Muscle of arm (tissue), 12 donors: Measurements from ENCODE around the gene NPAS3. TPM values are rescaled to one million over a fixed set of nuclear protein-coding genes. Genes with fewer than 3 reads are reported as not detected.

ENCODE experiments used
- DNase-seq: peaks from one replicate; pipeline ENCODE4 v3.0.0-alpha.2; 2013
- polyA plus RNA-seq, 12 donors: library from polyadenylated mRNA; unstranded; fragments of 120-200 nt; gene quantifications; one replicate each; pipeline ENCODE4 v1.2.1, GENCODE V29; 2013; ENCODE audit not compliant: insufficient read length in 12 of 12

Gene NPAS3
- polyA plus RNA-seq, 12 donors, result 4.5 to 8.8 (median 5.7) TPM; not detected in 1

DNA sequence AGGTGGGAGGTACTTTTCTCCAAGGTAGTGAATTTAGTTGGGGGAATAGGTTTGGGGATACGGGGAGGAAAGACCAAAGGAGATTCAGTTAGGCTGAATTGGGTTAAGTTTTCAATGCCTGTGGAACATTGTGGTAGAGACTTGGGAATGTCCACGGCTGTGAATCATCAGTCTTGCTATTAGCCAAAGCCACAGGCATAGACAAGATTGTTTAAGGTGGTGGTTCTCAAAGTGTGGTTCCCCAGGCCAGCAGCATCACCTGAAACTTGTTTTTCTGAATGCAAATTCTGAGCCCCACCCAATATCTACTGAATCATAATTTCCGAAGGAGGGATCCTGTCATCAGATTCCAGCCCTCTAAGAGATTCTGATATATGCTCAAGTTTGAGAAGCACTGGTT lies 696.0 kb downstream of the NPAS3 start:
- DNase-seq, result no peak

DNA sequence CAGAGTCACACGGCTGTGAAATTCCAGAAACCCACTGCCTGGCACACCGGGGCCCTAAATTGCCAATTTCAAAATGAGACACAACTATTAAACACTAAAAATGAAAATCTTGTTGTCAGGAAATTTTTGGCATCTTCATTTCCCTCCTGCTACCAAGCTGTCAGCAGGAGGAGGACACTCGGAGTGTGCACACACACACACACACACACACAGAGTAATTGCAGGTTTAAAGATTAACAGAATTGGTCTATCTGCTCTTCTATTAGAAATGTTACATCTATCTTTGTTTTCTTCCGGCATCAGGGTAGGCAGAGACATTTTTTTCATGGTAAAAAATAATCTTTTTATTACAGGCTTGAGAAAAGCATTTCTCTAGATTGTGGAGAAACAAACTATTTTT lies 698.0 kb downstream of the NPAS3 start:
- no peak for DNase-seq

DNA sequence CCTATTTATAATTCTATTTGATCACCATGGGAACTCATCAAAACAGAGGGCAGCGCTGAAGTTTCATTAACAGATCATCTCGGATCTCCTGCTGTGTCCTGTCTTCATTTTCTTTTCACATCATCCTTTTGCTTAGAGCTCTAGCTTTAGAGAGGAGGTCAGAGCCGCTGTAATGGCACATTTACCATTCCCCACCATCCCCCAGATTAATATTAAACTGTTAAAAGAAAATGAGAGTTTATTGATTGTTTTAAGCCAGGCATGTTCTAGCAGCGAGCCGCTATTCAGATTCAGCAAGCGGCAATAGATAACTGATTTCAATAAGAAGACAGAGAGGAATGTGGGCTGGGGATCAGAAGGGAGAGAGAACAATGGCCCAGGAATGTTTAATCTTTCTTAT lies 703.4 kb downstream of the NPAS3 start:
- DNase-seq, result no peak

DNA sequence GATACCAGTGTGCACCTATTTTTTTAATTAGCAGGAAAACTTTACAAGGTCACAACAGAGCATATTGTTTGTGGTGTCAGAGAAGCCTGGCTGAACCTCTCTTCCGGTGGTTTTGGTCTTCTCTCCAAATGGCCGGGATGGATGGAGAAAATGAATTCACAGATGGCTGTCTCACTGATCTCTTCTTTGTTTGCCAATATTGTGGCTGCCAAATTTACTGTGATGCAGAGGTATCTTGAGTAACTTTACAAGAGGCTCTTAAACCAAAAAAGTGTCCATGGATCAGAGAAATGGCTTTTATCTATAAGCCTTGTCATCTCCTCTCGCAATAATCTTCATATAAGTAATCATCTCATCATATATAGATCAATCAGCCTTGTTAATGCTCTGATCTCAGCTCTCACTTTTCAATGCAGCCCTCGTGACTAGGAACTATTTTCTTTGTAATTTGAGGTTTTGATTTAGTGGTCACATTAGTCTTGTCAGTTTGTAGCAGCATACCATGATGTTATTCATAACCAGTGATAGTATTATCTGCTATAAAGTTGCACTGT lies 704.1 kb downstream of the NPAS3 start:
- no peak for DNase-seq

DNA sequence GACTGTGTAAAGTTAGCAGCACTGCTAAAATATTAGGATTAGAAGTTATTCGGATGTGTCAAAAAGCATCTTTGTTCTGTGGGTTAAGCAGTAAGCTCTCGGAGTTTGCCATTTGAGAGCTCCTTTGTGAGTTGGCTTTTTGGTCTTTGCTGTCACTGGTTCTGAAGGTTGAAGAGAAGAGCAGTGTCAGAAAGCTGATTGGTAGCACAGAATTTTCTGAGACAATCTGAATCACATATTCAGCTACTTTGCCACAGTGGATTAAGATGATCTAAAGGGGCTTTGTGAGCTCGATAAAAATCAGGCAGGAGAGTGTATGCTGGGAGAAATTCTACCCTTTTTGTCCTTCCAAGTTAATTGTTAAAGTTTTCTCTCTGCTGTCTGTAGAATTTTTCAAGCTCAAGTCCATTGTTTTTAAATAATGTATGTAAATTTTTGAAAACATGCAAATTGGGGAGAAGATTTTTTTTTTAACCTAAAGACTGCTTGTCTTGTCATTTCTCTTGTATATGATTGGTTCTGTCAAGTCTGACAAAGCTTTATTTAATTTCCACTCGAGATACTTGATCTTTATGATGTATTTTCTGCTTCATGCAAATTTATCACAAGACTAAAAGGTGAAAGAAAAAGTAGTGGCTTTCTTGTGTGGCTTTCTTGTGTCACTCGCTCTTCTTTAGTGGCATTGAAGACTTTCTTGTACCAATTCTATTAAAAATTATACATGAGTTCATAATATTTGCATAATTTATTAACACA lies 704.9 kb downstream of the NPAS3 start:
- no peak for DNase-seq

DNA sequence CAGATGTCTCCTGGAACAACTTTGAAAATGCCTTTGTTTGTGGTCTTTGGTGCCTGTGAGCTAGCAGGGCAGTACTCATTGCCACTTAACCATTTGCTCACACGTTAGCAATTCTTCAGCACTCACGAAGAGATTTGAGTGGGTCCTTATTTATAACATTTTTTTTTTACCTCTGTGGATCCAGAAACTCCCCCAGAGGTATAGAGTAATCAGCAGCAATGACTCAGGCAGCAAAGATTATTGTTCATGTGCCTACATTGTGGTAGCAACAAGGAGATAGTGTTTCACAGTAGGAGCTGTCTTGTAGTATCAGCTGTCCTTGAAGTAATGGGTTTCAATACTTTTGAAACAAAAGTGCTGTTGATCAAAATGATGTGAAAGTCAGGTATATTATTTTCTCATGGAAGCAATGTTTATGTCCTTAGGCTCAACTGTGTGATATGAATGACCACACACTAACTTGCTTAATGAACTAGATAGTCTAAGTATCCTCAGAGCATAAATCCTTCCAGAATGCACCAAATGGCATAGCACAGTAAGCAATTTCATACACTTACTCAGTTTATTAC lies 708.1 kb downstream of the NPAS3 start:
- no peak for DNase-seq

DNA sequence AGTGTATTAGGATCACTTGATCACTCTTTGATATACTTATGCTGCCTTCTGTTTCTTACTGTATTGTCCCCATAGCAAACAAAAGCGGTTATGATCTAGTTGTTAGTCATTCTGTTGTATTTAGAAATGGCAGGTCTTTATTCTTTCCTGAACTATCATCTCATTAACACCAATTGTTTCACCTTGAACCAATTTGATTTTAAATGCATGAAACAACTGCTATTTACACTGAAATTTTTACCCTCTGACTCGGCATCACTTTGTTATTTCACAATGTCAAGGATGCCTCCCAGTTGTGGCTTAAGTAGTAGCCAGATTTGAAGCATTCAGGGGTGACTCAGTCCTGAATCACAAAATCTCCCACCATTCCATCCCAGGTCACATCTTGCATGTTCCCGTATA lies 708.7 kb downstream of the NPAS3 start:
- DNase-seq, result no peak

DNA sequence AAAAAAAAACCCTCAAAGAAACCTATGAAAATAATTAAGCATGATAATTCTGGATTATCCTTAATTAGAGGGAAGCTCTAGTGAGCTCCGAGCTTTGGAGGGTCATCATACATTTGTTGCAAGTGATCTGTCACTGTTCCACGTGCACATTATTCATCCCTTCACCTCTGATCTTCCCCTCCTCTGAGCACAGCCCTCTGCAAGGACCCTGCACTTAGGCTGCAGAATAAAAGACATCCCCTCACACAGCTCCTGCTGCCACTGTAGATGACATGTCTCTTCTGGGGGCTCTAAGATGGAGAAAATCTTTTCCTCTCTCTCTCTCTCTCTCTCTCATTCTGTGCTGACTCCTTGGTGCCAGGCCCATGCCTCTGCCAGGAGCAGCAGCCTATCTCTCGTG lies 711.8 kb downstream of the NPAS3 start:
- DNase-seq, result no peak

DNA sequence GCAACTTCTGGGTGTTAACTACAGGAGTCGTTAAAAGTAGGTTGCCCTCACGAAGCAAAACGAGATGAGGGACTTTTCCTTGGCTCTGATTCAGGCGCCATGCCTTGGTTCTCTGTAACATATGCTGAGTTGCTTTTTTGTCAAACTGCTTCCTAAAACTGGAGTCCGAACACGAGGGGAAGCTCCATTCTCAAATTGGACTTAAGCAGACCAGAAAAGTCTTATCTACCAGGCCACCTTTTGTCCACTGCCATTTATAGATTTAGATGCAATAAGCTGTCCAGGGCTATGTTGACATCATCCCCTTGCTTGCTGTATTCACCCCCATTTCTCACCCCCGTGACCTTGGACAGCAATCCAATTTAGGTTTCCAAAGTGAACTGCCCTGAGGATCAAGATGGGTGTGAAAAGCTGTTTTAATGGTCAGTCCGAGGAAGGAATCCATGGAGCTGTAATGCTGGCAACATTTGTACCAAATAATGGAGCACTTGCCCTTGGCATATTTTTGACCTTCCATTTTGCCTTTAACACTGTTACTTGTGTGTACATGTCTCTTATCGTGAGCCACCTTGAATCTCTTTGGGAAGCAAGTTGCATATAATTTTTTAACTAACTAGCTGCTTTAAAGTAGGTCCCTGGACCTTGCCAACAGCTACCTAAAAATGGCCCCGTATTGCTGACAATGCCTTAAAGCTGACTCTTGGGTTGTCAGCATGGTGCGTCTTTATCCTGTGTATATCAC lies 714.1 kb downstream of the NPAS3 start:
- no peak for DNase-seq

DNA sequence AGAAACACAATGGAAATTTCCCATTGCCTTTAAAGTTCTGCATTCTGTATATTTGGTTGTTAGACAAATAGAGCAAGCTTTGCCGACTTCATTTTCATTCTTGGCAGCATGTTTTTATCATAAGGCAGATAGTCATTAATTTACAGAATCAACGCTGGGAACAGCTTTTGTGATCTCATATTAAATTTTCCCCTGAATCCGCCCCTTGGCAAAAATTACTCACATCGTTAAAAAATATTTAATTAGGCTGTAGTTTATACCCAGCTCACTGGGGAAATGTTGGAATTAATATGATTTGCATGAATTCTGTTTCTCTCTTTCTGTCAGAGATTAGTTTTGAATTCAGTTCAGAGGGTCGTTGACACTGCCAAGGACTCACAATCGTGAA lies 714.6 kb downstream of the NPAS3 start:
- no peak for DNase-seq

DNA sequence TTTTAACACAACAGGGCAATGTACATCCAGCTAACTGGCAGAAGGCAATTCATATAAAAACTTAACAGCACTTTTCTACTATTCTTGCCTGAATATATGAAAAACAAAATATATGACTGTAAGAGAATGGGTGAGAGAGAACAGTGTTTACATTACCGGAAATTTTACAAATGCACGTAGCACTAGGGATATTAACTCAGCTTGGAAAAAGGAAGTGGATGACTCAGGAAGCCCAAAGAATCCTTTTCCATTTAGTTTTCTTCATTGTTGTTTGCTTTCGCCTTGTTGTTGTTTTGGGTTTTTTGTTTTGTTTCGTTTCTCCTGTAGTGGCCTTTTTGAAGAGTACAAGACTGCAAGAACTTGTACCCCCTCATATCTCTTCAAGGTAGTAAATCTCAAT lies 716.7 kb downstream of the NPAS3 start:
- no peak for DNase-seq

DNA sequence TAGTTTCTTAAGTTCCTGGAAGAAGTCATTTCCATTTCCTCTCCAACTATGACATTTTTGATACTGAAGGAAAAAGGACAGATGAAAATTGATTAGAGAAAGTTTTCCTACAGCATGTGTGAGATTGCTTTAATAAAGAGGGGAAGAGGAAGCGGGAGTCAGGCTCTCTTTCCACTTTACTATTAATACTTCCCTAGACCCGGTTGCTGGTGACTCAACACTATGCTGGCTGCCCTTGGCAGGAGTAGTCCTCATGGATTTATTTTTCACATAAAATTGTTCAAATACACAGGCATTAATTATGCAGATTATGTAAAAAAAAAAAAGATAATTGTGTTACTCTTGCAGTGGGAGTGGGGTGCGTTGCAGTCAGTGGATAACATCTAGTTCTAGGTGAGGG lies 718.8 kb downstream of the NPAS3 start:
- DNase-seq, result no peak

DNA sequence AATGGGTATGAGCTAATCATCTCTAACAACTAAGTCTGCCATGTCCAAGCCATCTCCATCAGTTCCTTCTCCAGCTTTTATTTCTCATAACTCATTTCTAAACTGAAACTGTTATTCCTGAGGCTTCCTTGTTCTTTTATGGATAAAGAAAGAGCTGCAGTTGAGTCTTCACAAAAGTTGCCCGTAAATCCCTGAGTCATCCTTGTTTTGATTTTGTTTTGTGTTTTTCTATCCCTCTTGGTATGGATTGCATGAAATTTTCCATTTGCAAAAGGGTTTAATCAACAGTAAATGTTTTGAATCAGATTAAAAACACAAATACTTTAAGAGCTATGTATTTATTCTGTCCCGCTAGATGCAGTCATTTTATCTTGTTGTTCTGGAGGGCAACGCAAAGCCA lies 721.6 kb downstream of the NPAS3 start:
- DNase-seq, result no peak

DNA sequence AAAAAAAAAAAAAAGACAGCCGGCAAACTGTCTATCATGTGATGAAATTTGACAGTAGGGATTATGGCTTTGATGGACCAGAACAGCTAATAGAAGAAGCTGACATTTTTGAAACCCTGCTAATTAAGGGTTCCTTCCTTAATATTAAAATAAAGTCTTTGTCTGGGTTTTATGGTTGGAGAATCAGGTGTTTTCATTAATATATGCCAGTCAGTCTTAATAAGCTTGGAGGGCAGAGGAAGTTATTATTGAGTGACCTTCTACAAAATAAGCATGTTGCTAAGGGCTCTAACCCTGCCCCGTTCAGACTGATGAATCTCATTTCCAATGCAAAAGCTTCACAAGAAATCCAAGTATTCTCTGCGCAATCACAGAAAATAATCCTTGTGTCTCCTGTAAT lies 722.4 kb downstream of the NPAS3 start:
- no peak for DNase-seq

DNA sequence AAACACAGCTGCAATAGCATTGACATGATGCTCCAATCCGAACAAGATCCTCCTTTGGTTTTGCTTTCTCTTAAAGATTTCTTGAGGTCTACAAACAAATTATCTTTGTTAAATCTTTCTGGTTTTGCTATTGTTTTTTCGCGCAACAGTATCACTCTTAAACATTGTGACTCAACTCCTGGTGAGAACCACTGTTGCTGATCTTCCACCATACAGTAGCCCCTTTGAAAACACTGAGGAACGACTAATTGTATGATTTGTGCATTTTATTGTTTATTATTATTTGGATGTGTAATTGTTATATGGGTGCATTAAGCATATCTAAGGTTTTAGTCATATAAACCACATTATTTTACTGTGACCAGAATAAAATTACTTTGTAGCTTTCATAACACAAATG lies 729.4 kb downstream of the NPAS3 start:
- DNase-seq, result no peak

DNA sequence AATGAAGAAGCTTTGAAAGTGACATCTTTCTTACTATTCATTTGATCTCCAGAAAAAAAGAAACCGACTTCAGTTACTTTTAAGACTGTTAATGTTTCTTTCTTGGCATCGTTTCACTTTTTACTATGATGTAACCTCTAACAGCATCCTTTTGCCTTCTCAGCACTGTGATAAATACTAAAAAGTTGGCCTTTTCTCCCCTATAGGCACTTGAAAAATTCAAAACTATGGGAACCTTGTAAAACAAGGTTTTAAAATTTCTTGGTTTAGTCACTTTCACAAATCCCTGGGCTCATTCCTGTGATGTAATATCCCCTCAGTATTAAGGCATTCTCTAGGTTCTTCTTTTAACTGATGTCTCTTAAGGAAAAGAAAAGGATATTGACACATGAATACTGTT lies 730.4 kb downstream of the NPAS3 start:
- no peak for DNase-seq

DNA sequence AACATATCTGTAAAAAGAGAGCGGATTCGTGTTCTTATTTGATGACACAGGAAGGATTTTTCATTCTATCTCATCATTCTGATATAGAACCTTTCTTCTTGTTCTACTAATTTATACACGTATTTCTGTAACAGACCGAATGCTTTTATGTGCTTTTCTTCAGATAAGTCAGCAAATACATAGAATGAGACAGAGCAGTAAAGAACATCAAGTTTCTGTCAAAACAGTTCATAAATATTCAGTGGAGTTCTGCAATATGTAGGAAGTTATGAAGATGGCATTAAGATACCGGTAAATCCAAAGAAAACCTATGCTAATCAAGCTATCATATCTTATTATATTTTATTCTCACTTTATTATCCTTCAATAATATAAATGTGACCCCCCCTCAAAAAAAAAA lies 731.6 kb downstream of the NPAS3 start:
- no peak for DNase-seq

DNA sequence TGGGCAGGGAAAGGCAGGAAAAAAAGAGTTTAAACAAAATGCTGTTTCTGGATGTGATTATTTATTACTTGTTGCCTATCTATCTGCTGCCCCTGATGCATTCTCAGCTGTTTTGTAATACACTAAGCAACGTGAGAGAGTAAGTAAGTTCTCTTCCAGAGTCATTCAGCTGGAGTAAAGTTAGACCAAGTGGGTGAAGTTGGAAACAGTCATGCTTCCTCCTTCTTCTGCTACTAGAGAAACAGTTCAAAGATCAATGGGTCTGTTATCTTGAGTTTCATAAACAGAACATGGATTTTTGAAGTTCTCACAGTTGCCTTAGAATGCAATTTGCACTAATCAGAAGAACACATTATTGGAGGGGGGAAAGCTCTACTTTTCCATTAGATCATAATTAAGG lies 732.9 kb downstream of the NPAS3 start:
- DNase-seq, result no peak

DNA sequence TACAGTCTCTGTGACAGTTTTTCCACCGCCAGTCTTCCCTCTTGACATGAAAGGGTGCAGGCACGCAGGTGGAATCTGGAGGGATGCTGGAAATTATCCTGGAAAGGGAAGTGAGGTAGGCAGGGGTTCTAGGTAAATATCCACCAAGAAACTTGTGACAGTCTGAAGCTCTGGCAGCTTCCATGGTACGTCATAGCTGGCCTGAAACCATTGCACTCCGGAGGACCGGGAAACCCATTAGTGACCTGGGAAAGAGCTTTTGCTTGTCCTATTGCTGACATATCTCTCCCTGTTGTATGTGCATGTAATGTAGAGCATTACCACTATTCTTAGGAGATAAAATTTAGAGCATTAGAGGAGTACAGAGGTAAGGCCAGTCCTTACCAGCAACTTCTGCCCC lies 736.2 kb downstream of the NPAS3 start:
- peak; percentile 61 for DNase-seq

DNA sequence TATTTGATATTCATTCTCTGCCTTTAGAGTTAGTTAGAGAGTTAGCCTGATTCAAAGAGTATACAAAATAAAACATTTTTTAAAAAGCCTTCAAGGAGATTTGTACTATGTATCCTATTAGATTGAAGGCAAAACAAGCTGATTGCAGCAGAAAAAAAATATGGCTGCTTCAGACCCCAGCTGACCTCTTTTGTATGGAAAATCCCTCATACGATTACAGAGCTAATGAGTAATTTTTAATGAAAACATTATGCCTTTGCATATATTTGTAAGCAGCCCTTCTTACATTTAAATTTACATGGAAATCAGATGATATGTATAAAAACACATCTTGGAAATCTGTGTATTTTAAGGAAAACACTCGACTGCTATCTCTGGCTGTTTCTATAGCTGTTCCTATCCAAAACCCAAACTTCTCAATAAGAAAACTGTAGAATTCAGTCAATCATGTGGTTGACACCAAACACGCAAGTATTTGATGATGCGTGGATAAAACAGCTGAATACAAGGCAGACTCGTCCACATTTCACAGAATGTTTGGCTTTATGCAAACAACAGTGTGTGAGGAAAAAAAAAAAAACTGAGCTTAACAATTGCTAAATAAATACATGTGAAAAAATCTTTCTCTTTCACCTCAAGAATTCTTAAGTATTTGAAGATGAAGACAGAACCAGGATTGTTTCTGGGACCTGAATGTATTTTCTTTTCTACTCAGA lies 736.9 kb downstream of the NPAS3 start:
- no peak for DNase-seq

DNA sequence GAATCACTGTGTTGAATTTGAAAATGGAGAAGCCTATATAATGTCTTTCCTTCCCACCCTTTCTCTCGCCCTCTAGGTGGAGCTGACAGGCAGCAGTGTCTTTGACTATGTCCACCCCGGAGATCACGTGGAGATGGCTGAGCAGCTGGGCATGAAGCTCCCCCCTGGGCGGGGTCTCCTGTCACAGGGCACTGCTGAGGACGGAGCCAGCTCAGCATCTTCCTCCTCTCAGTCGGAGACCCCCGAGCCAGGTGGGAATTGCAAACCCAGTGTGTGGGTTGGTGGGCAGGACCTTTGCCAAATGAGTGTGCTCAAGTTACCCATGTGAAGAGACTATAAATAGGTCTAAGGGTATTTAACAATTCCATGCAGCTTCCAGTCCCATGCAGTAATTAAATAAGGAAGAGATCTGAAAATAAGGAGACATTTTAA lies 737.5 kb downstream of the NPAS3 start:
- DNase-seq, result no peak

DNA sequence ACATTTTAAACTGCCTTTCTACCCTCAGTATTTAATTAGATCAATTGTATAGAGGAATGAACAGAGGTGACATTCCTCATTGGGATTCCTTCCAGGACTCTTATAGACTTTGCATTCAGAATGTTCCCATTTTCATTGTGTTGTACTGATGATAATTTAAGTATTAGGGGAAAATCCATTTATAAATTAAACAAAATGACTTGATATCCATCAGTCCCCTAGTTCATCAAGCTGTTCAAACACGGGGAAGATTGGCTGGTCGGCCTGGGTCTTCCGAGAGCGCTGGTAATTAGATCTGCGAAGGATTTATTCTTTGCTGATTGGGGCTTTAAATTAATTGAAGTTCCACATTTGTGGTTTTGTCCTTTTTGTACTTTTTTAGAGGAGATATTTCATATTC lies 738.2 kb downstream of the NPAS3 start:
- DNase-seq, result no peak
